HL-60/S4 treated with retinoic acid at 250 ng/mL for 4 days and 3 days (cell line): ENCODE data around the gene MAB21L4.

ENCODE experiments used
- in situ Hi-C: fragments of 300-500 bp; cut with MboI; formaldehyde crosslinking; loops from 2 replicates; pipeline ENCODE4 v1.7.0; 2022; ENCODE audit warnings: low sequenced_read_pairs

Gene MAB21L4

GRCh38 chr2:240898108-240898730 is 2.3 kb upstream of the MAB21L4 start:
- in situ Hi-C loops, result no loop called here

- in situ Hi-C loops, result no loop called here
Observed at GRCh38 chr2:240896871-240897692, 1.1 kb upstream of the MAB21L4 start.

GRCh38 chr2:240896394-240896793 is 438 bp upstream of the MAB21L4 start:
- in situ Hi-C loops, result no loop called here

GRCh38 chr2:240894836-240895558 is 959 bp downstream of the MAB21L4 start:
- in situ Hi-C loops, result no loop called here

GRCh38 chr2:240894006-240894405 is 1.9 kb downstream of the MAB21L4 start:
- in situ Hi-C loops, result no loop called here

GRCh38 chr2:240893363-240893844 is 2.6 kb downstream of the MAB21L4 start:
- in situ Hi-C loops, result no loop called here

GRCh38 chr2:240892925-240893324 is 3.0 kb downstream of the MAB21L4 start:
- in situ Hi-C loops, result no loop called here

- in situ Hi-C loops, result no loop called here
Observed at GRCh38 chr2:240892356-240892755, 3.6 kb downstream of the MAB21L4 start.

- in situ Hi-C loops, result no loop called here
Observed at GRCh38 chr2:240891492-240892340, 4.2 kb downstream of the MAB21L4 start.

- in situ Hi-C loops, result no loop called here
Observed at GRCh38 chr2:240890691-240891090, 5.3 kb downstream of the MAB21L4 start.

GRCh38 chr2:240889601-240890560 is 6.1 kb downstream of the MAB21L4 start:
- in situ Hi-C loops, result no loop called here

GRCh38 chr2:240888890-240889573 is 6.9 kb downstream of the MAB21L4 start:
- in situ Hi-C loops, result no loop called here

GRCh38 chr2:240888130-240888889 is 7.6 kb downstream of the MAB21L4 start:
- in situ Hi-C loops, result no loop called here

GRCh38 chr2:240887631-240888030 is 8.3 kb downstream of the MAB21L4 start:
- in situ Hi-C loops, result no loop called here

GRCh38 chr2:240886678-240887609 is 9.0 kb downstream of the MAB21L4 start:
- in situ Hi-C loops, result no loop called here

GRCh38 chr2:240886023-240886565 is 9.9 kb downstream of the MAB21L4 start:
- in situ Hi-C loops, result no loop called here

GRCh38 chr2:240885566-240885965 is 10.4 kb downstream of the MAB21L4 start:
- in situ Hi-C loops, result no loop called here
